CD4-positive, alpha-beta T cell treated with Interleukin-12 subunit alpha and Interleukin-12 subunit beta, for 1 hour (primary cell): Measurements from ENCODE around the gene PLAGL1.
"Not testable (repeated sequence)": the region's sequence is repeated elsewhere in the genome, so short reads cannot be mapped to it uniquely, and the experiment has no call there.

Source experiments
- DNase-seq: peaks from one replicate; pipeline ENCODE4 v3.0.0-alpha.2; 2020

Gene PLAGL1

DNA sequence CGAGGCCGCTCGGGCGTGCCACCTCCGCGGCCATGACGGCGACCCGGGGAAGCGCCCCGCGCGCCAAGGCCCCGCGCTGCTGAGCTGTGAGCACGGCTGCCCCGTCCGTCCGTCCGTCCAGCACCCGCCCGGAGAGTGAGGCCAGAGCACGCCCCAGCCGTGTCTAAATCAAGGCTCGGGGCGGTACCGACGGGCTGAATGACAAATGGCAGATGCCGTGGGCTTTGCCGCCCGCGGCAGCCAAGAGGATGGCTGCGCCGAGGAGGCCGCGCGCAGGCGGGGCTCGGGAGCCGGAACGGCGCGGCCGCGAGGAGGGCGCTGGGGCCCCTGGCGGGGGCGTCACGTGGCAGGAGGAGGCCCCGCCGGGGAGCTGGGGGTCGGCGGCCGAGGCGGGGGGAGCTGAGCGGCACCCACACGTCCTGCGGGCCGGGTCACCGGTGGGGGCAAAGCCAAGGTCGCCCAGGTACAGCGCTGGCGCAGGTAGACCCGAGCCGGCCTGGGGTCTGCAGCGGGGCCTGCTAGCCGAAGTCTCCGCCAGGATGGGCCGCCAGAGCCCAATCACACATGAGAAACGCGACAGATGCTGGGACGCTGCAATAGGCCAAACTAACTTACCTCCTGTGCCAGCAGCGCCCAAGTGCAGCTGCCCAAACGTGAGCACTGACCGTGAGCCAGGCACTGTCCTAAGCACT, at the start of gene PLAGL1:
Gene PLAGL1, minus strand, starts transcription at position 140 of the 692 bp plus-strand sequence. CDS start 60,123 bp downstream, outside the sequence.
- peak; percentile 3 for DNase-seq

DNA sequence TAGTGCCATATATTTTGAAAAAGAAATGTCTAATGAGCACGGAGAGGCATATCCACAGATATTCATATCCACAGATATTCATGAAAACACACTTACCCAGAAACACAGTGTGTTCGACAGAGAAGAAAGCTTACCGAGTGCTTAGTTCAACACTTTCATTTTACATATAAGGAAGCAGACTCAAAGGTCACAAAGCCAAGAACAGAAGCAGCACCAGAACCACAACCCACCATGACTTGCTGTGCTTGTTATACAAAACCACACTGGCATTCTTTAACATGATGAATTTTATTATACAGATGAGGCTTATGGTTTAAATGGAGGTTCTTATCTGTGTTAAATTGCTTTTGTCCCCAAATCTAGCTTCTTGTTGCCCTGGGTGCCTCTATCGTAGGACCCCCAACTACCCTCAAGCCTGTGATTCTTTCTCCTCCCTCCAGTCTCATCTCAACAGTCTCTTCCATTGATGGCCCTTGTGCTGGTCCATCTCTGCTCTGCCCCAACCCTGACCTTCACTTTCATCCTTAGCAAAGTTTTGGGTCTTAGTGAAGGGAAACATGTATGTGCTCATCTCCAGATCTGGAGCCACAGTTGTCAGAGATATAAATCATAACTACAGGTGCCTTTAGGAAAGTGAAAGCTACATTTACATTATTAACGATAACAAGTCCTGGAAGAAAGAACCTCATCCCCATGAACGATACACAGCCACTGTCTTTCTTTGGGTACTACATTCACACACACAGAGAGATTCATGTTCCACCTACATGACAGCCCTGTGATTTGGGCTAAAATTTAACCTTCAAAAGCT, 47.3 kb upstream of the PLAGL1 start:
- peak; percentile 68 for DNase-seq

DNA sequence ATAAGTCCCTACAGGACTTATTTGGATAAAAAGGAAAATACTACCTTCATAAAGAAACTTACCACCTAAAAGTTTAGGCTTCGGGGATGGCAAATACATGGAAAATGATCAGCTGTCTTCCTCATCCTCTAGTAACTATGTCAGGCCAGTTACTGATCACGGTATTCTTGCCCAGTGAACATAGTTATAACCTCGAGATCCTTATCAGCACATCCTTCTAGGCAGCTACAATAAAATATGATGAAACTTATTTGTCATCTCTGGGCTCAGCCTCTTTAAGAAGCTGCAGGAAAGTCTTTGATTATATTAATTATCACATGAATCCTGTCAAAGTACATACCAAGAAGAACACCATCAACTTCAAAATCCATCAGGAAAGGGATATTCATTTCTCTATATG, 45.5 kb upstream of the PLAGL1 start:
- no peak for DNase-seq

DNA sequence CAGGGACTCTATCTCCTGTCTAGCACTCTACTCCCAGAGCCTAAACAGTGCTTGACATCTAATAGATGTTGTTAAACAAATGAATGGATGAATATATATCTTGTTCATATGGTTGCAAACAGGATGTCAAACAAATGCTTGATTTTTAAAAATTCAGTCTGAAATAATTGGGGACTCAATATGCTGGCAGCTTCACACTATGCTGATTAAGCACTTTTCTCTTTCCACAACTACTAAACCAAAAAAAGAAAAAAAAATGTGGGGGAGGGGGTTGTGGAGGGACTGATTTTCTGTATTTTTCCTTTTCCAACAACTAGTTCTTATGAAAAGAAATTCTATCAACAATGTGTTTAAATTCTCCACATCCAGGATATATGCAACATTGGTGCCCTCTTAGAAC, 44.4 kb upstream of the PLAGL1 start:
- DNase-seq: no peak

DNA sequence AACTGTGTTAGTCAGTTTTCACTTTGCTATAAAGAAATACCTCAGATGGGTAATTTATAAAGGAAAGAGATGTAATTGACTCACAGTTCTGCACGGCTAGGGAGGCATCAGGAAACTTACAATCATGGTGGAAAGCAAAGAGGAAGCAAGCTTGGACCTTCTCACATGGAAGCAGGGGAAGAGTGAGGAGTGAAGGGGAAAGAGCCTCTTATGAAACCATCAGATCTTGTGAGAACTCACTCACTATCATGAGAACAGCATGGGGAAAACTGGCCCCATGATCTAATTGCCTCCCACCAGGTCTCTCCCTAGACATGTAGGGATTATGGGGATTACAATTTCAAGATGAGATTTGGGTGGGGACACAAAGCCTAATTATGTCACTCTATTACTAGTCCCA, 41.3 kb upstream of the PLAGL1 start:
- DNase-seq: no peak

GRCh38 chr6:144047688-144048087, 39.6 kb upstream of the PLAGL1 start:
- no peak for DNase-seq

DNA sequence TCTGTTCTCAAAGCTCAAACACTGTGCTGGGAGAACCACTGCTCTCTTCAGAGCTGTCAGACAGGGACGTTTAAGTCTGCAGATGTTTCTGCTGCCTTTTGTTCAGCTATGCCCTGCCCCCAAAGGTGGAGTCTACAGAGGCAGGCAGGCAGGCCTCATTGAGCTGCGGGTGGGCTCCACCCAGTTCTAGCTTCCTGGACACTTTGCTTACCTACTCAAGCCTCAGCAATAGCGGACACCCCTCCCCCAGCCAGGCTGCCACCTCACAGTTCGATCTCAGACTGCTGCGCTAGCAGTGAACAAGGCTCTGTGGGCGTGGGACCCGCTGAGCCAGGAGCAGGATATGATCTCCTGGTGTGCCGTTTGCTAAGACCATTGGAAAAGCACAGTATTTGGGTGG, 38.6 kb upstream of the PLAGL1 start:
- DNase-seq: peak; percentile 19

DNA sequence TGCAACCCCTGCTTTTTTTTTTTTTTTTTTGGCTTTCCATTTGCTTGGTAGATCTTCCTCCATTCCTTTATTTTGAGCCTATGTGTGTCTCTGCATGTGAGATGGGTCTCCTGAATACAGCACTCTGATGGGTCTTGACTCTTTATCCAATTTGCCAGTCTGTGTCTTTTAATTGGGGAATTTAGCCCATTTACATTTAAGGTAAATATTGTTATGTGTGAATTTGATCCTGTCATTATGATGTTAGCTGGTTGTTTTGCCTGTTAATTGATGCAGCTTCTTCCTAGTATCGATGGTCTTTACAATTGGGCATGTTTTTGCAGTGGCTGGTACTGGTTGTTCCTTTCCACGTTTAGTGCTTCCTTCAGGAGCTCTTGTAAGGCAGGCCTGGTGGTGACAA, 36.9 kb upstream of the PLAGL1 start:
- DNase-seq: not testable (repeated sequence)

- DNase-seq: no peak
These were observed 28.8 kb upstream of the PLAGL1 start for GRCh38 chr6:144036835-144037195.

DNA sequence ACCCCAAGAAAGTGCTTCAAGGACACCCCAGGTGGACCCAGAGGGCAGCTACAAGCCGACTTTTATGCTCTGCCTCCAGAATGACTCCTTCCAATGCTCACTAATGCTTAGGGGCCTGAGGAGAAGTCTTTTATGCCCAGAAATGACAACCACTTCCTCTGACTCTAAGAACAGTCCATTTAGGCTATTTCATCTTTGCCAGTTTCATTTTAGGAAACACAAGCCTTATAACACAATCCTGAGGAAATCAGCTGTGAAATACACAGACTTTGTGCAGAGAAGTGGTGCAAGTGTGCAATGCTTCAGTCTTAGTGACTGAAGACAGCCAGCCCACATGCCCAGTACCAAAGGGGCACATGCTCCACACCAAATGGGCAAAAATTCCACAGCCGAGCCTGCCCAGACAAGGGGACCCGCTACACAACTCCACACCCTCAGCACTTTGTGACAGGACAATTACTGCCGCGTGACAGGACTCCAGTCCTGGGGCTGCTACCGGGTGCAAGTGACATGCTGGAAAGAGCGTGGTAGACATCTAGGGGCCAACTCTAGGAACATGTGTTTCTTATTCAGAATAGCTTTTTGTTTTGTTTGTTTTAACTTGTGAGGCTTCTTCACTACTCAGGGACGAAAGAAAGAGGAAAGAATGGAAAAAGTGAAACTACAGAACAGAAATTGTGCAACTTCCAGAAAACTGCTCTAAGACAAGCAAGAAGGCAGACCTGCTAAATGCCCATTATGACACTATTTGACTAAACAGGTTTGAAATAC, 28.2 kb upstream of the PLAGL1 start:
- no peak for DNase-seq

GRCh38 chr6:144035416-144035815, 27.4 kb upstream of the PLAGL1 start:
- DNase-seq: no peak

DNA sequence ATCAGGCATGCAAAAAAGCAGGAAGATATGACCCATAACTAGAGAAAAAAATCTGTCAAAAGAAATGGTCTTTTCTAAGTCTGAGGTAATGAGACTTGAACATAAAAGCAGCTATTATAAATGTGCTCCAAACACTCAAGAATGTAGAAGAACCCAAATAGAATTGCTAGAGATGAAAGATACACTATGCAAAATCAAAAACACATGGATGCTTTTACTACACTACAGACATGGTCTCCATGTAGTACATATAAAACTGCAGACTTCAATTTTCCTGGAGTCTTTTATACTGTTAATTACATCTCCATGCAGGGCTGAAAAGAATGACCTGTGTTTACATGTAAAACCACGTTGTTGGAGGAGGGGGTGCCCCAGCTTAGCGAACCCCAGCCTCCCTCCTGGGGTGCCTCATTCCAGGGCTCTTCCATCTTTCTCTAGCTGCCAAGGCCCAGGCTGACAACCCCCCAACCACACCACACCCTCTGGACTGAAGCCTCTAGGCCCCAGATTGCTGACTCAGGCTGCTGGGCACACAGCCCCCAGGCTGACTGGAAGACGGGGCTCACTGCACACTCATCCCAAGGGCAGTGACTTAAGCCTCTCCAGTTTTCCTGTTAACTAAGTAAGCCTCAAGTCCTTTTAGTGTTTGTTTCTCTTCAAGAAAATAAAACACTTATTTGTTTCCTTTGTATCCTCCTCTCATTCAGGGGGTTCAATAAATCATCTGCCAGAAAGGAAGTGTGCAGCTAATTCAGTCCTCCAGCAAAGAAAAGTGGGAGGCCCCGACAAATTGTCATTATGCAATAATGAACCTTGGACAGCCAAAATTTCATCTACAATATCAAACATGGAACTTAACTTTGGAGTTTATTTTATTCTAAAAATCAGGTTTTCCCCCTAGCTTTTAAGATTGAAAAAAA, 26.0 kb upstream of the PLAGL1 start:
- DNase-seq: no peak

GRCh38 chr6:144029452-144029851, 21.4 kb upstream of the PLAGL1 start:
- no peak for DNase-seq

DNA sequence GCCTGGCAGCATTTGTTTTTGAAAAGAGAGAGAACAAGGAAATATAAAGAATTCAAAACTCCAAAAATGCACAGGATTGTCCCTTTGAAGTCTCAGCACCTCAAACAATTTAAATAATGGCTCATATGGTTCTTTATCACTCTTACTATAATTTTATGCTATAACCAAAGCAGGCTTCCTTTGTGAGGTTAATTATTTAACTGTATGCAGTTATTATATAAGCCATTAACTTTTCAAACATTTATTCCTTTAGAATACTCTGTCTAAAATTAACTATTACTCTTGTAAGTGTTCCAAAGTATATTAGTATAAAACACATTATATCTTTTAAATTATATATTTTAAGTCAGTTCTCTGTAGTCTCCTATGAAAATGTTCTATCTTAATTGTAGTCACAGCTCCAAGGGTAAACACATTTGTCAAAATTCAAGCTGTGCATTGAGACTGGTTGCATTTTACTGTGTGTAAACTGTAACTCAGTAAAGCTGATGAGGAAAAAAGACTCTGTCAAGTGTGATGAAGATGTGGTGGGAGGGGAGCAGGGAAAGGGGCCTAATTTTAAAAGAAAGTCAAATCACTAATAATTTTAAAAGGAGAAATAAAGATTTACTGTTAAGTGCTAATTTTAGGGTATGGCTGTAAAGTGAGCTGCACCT, 20.0 kb upstream of the PLAGL1 start:
- DNase-seq: no peak

GRCh38 chr6:144023216-144023615, 15.2 kb upstream of the PLAGL1 start:
- no peak for DNase-seq

GRCh38 chr6:144019929-144020328, 11.9 kb upstream of the PLAGL1 start:
- DNase-seq: no peak

DNA sequence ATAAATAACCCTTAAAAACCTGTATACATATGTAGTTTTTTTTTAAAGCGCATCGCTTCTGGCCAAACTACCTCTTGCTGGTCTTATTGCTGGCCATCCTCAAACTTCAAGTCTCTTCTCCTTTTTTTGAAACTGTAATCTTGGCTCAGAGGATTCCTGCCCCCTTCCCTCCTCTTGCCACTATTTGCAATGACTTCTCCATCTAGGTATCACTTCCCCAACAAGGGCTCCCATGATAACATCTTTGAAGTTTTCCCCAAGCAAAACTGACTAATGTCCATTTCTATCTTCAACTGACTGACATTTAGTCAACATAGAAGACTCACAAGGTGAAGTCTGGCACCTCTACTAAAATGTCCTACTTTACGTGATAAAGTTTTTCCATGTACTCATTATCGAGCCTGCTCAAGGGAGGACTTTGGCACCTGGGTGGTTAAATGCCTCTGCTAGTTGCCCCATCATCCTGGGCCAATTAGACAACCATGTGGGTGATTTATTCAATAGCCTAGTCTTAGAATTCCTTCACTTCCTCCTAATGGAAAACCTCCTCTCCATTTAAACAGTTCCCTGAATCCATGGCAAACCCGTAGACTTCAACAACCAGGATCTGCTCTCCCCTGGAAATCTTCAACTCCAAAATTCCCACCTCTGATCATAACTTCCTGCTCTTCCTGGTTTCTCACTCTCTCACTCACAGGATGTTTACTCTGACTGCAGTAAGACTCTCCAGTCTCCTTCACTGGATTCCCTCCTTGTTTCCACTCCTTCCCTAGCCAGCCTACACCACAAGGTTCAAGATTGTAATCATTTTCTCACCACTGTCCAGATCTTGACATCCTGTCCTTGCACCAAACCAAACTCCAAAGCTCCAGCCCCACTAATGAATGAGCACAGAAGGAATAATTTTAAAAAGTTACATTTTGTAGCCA, 9.4 kb upstream of the PLAGL1 start:
- DNase-seq: no peak

DNA sequence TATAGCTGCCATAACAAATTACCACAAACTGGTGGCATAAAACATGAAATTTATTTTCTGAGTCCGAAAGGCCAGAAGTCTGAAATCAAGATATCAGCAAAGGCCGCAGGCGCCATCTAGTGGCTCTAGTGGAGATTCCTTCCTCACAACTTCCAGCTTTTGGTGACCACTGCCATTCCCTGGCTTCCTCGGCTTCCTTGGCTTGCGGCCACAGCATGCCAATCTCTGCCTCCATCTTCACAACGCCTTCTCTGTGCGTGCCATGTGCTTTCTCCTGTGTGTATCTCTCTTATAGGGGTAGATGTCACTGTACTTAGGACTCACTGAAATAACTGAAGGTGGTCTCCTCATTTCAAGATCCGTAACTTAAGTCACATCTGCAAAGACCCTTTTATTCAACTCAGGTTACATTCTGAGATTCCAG, 5.4 kb upstream of the PLAGL1 start:
- peak; percentile 67 for DNase-seq

DNA sequence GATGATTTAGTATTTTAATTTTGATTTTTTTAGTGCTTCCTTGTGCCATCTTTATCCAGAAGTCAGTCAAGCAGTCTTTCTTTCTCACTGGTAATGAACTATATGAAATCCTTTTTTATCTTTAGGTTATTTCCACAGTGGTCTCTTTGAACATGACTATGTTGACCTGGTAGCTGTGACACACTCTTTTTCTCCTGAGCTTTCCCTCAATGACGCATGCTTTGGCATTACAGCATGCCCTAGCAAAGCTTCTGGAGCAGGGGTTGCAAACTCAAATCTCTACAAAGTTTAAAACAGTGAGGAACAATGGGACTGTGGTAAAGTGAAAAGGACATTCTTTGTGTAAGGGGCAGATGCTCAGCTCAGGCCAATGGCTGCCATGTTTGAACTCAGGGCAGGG, 4.5 kb upstream of the PLAGL1 start:
- DNase-seq: no peak

DNA sequence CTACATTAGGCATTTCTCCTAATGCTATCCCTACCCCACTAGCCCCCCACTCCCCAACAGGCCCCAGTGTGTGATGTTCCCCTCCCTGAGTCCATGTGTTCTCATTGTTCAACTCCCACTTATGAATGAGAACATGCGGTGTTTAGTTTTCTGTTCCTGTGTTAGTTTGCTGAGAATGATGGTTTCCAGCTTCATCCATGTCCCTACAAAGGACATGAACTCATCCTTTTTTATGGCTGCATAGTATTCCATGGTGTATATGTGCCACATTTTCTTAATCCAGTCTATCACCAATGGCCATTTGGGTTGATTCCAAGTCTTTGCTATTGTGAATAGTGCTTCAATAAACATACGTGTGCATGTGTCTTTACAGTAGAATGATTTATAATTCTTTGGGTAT, 1.6 kb upstream of the PLAGL1 start:
- not testable (repeated sequence) for DNase-seq

- DNase-seq: no peak
These were observed 787 bp upstream of the PLAGL1 start for GRCh38 chr6:144008846-144009245.
